Activated T-cell treated with anti-CD3 and anti-CD28 coated beads for 48 hours (primary cell): ENCODE results near the gene AHNAK2.
"Not testable (repeated sequence)": the region's sequence is repeated elsewhere in the genome, so short reads cannot be mapped to it uniquely, and the experiment has no call there.

Experiments
- DNase-seq: peaks from one replicate; pipeline ENCODE4 v3.0.0-alpha.2; 2020; ENCODE audit warnings: low read depth

Gene AHNAK2

DNA sequence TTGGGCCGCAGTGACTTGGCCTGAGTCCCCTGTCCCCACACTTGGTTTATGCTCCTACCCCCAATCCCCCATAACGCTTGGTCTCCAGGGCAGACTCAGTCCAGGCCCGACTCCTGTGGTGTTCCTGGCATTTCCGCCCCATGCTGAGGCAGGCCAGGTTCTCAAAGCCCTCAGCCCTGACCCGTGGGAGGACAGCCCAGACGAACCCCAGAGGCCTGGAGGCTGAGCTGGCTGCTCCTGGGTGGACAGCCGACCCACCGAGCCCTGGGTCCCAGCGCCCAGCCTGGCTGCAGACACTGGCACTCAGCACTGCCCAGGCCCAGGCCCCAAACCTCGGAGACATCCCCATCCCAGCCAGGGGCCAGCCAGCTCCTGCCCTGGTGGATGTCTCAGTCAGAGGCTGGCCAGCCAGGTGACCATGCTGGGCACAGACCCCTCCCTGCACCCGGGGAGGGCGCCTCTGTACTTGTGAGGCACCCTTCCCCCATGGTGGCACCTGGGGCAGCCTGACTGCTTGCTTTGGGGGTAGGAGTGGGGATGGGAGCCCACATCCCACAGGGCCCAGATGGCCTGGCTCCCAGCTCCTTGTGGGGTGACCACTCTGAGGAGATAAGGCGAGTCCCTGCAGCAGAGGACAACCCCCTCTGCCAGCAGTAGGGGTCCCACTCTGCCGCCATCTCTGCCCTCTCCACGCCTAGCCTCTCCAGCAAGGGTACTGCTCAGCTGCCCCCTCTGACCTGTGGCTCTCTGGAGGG lies 52.1 kb downstream of the AHNAK2 start:
- DNase-seq = no peak

DNA sequence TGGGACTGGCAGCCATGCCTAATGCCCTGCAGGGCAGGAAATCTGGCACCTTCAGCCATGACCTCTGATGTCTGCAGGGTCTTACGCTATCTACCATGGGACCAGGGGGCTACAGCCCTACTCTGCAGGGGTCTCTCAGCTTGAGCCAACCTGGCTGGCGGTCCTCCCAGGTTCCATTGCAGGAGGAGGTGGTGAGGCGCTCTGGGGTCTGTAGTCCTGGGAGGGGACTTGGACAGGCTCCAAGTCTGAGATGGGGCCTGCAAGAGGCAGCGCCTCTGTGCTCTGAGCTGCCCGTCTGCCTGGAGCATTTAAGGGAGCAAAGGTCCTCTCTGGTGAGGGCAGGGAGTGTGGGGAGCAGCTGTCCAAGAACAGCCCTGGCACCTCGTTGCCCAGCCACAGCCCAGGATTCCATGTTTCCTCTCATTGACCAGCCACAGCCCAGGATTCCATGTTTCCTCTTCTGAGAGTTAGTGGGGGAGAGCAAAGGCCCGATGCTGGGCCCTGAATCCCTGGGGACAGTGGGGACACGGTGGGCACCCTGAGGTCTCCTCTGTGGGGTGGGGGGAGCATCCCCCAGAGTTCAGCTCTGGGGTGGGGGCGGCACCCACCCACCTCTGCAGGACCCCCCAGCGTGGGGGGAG lies 52.8 kb downstream of the AHNAK2 start:
- no peak for DNase-seq

- DNase-seq = no peak
These were observed 53.6 kb downstream of the AHNAK2 start, which contains the start of gene PLD4 for GRCh38 chr14:104924421-104925213. Gene PLD4 (plus strand): TSS chr14:104924879. CDS start chr14:104927141, 2,262 bp downstream.

GRCh38 chr14:104923640-104924420 lies 54.3 kb downstream of the AHNAK2 start:
- no peak for DNase-seq

DNA sequence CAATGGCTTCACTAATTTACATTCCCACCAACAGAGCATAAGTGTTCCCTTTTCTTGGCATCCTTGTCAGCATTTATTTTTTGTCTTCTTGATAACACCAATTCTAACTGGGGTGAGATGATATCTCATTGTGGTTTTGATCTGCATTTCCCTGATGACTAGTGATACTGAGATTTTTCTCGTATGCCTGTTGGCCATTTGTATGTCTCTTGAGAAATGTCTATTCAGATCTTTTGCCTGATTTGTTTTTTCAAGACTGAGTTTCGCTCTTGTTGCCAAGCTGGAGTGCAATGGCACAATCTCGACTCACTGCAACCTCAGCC lies 58.2 kb downstream of the AHNAK2 start:
- no peak for DNase-seq

GRCh38 chr14:104919152-104919992 lies 58.8 kb downstream of the AHNAK2 start:
- DNase-seq = not testable (repeated sequence)

DNA sequence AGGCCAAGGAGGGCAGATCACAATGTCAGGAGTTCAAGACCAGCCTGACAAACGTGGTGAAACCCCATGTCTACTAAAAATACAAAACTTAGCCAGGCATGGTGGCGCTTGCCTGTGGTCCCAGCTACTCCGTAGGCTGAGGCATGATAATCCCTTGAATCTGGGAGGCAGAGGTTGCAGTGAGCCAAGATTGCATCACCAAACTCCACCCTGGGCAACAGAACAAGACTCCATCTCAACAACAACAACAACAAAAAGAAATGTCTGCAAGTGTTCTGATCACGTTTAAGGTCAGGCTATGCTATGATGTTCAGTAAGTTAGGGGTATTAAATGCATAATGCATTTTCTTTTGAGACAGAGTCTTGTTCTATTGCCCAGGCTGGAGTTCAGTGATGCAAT lies 60.2 kb downstream of the AHNAK2 start:
- no peak for DNase-seq

DNA sequence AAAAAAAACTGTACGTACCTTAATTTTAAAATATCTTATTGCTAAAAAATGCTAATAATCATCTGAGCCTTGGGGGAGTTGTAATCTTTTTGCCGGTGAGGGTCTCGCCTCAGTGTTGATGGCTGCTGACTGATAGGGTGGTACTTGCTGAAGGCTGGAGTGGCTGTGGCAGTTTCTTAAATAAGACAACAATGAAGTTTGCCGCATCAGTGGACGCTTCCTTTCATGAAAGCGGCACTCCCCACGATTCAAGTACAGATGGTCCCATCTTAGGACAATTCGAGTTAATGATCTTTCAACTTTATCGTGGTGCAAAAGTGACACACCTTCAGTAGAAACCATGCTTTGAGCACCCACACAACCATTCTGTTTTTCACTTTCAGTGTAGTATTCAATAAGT lies 61.1 kb downstream of the AHNAK2 start:
- no peak for DNase-seq

DNA sequence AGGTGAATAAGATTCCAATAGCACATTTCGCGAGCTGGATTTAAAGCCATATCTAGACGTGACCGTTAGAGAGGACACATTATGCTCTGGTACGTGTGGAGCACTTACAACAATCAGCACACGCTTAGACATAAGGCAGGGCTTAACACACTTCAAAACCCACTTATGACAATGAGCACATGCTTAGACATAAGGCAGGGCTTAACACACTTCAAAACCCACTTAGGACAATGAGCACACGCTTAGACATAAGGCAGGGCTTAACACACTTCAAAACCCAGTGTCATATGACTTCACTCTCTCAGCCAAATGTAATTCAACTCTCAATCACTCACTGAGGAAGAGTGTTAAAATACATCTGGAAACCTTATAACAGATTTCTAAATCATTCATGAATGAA lies 64.7 kb downstream of the AHNAK2 start:
- no peak for DNase-seq

GRCh38 chr14:104912053-104912452 lies 66.1 kb downstream of the AHNAK2 start:
- no peak for DNase-seq

GRCh38 chr14:104908303-104908702 lies 69.9 kb downstream of the AHNAK2 start:
- DNase-seq = no peak

- not testable (repeated sequence) for DNase-seq
These were observed 72.6 kb downstream of the AHNAK2 start for GRCh38 chr14:104905579-104905933.

GRCh38 chr14:104904650-104905578 lies 73.3 kb downstream of the AHNAK2 start:
- not testable (repeated sequence) for DNase-seq

DNA sequence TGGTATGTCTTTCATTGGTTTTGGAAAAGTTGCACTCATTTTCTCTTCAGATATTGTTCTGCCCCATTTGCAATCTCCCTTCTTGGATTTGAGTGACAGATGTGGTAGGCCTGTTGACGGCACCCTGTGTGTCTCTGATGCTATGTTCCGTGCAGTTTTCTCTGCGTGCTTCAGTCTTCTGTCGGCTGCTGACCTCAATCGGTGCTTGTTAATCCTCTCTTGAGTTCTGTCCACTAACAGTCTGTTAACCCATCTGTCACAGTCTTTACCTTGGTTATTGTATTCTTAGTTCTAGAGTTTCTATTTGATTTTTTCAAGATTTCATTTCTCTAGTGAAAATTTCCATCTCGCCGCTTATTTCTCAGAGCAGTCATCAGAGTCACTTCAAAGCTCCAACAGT lies 74.2 kb downstream of the AHNAK2 start:
- no peak for DNase-seq

DNA sequence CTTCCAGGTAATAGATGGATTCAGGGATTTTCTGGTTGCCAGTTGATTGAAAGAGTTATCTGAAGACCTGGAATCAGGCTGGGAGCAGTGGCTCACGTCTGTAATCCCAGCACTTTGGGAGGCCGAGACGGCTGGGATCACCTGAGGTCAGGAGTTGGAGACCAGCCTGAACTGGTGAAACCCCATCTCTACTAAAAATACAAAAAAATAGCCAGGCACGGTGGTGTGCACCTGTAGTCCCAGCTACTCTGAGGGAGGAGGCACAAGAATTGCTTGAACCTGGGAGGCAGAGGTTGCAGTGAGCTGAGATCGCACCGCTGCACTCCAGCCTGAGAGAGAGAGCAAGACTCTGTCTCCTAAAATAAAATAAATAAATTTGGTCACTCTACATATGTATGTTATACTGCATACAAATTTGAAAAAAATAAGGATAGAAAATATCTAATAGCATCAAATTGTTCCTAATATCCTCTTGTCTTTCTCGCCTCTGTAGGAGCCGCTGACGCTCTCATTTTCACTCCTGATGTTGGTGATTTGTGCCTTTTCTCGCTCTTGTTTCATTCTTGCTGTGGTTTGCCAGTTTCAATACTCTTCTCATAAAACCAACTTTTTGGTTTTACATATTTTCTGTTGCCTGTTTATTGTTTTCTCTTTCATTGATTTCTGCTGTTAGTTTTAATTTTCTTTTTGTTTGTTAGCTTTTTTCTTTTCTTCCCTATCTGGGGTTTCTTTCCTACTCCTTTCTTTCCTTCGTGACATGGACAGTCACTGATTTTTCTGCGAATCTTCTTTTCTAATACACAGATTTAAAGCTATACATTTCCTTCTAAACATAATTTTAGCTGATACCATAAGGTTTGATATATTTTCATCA lies 77.3 kb downstream of the AHNAK2 start:
- no peak for DNase-seq

DNA sequence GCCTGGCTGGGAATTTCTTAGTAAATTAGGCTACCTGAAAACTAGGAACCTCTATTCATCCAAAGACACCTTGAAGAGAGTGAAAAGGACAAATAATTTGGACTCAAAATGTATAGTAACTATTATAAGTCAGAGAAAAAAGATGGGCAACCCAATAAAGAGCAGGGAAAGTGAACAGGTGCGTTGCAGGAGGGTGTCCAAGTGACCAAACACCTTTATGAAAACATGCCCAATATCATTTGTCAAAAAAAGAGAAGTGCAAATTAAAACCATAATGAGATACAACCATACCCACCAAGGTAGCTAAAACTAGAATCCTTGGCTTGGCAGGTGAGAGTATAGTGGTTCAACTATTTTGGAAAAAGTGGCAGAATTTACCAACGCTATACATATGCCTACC lies 78.4 kb downstream of the AHNAK2 start:
- DNase-seq = no peak

GRCh38 chr14:104898870-104899510 lies 79.2 kb downstream of the AHNAK2 start:
- DNase-seq = no peak

DNA sequence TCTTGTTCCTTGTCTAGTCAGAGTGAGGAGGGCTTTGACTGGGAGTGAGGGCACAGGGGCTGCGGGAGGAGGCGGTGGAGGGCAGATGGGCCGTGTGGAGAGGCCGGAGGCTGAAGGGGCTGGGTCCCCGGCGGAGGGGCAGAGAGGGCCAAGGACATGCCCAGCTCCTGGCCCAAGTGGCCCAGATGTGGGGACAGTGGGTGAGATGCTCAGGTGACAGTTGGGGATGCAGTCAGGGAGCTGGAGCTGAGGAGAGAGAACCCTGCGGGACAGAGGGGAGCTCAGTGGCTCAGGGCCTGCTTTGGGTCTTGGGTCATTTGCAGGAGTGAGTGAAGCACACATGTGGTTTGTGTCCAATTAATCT lies 80.0 kb downstream of the AHNAK2 start:
- DNase-seq = no peak
